IMR-90 (cell line): ENCODE measurements around the gene MGLL. TPM values are rescaled to one million over a fixed set of nuclear protein-coding genes. Genes with fewer than 3 reads are reported as not detected.

ENCODE experiments used
- ATAC-seq: fragments of 200-7000 bp; cut with Tn5 transposase; 2 replicates; pipeline ENCODE4 v1.9.1; 2020; ENCODE audit warnings: low read depth, mild to moderate bottlenecking, moderate library complexity
- BruUV-seq: library from RNA; stranded (reverse); fragments of 400-500 nt; replicated peaks from 2 replicates; lab custom pipeline; 2021; lab: Mats Ljungman, UMichigan
- CTCF ChIA-PET: fragments of 300-600 bp; formaldehyde crosslinking; extraction: SDS; loops from one replicate; lab custom pipeline; 2021; ENCODE audit warnings: antibody characterized with exemption; lab: Yijun Ruan, JAX
- POLR2A ChIA-PET: fragments of 300-600 bp; sonication (Branson Sonifier 250); formaldehyde crosslinking; loops from one replicate; lab custom pipeline; 2022; ENCODE audit warnings: antibody characterized with exemption; ENCODE audit not compliant: unreplicated experiment; lab: Charles Lee
- DNase-seq: peaks from one replicate; pipeline ENCODE4 v3.0.0; 2013
- H2AFZ ChIP-seq: replicated peaks from 2 replicates; pipeline ENCODE3; 2013; ENCODE audit warnings: low read length, mild to moderate bottlenecking; ENCODE audit not compliant: poor library complexity
- H2AK5ac ChIP-seq: 2 replicates; pipeline ENCODE4 v1.6.1; 2013; ENCODE audit warnings: low read depth, low read length, inconsistent platforms
- H2AK9ac ChIP-seq: replicated peaks from 2 replicates; pipeline ENCODE3; 2013; ENCODE audit warnings: mild to moderate bottlenecking, low read depth, low read length, moderate library complexity; ENCODE audit not compliant: poor library complexity
- H2BK120ac ChIP-seq: 2 replicates; pipeline ENCODE4 v1.6.1; 2013; ENCODE audit warnings: low read depth, low read length, inconsistent platforms
- H2BK15ac ChIP-seq: 3 replicates; pipeline ENCODE4 v1.6.1; 2013; ENCODE audit warnings: low read depth, low read length, inconsistent platforms
- H2BK20ac ChIP-seq: 2 replicates; pipeline ENCODE4 v1.6.1; 2013; ENCODE audit warnings: low read depth, mild to moderate bottlenecking, inconsistent platforms, low read length, moderate library complexity
- H2BK5ac ChIP-seq: 2 replicates; pipeline ENCODE4 v1.6.1; 2013; ENCODE audit warnings: mild to moderate bottlenecking, low read depth, low read length, inconsistent platforms; ENCODE audit not compliant: poor library complexity, severe bottlenecking
- H3K14ac ChIP-seq: replicated peaks from 2 replicates; pipeline ENCODE4 v1.6.1; 2013; ENCODE audit warnings: low read depth, low read length, inconsistent platforms
- H3K18ac ChIP-seq: 2 replicates; pipeline ENCODE4 v1.6.1; 2013; ENCODE audit warnings: low read depth, low read length, control low read depth
- H3K23ac ChIP-seq: 2 replicates; pipeline ENCODE4 v1.6.1; 2013; ENCODE audit warnings: low read depth, low read length, inconsistent platforms
- H3K27ac ChIP-seq: 2 replicates; pipeline ENCODE4 v1.5.1; 2013; ENCODE audit warnings: mild to moderate bottlenecking, control low read depth, low read length; ENCODE audit not compliant: insufficient read depth
- H3K27me3 ChIP-seq: 2 replicates; pipeline ENCODE4 v1.6.1; 2013; ENCODE audit warnings: low read length; ENCODE audit not compliant: control insufficient read depth, insufficient read depth
- H3K36me3 ChIP-seq: 2 replicates; pipeline ENCODE4 v1.6.1; 2013; ENCODE audit warnings: low read length, mixed read lengths; ENCODE audit not compliant: control insufficient read depth, insufficient read depth
- H3K4ac ChIP-seq: 2 replicates; pipeline ENCODE4 v1.6.1; 2013; ENCODE audit warnings: low read depth, low read length, inconsistent platforms
- H3K4me1 ChIP-seq: 2 replicates; pipeline ENCODE4 v1.6.1; 2013; ENCODE audit warnings: low read length, mixed read lengths; ENCODE audit not compliant: control insufficient read depth, insufficient read depth
- H3K4me2 ChIP-seq: 2 replicates; pipeline ENCODE4 v1.6.1; 2013; ENCODE audit warnings: low read depth, mild to moderate bottlenecking, control low read depth, low read length, moderate library complexity
- H3K4me3 ChIP-seq: 2 replicates; pipeline ENCODE4 v1.5.1; 2013; ENCODE audit warnings: low read depth, mild to moderate bottlenecking, control low read depth, low read length, moderate library complexity; ENCODE audit not compliant: insufficient read depth
- H3K56ac ChIP-seq: 2 replicates; pipeline ENCODE4 v1.6.1; 2013; ENCODE audit warnings: low read length, inconsistent platforms; ENCODE audit not compliant: insufficient read depth; ENCODE audit errors: extremely low read depth
- H3K79me1 ChIP-seq, 2 experiments: 2 replicates each; pipeline ENCODE4 v1.6.1; 2013; ENCODE audit warnings: low read length in 2 of 2, inconsistent platforms in 1 of 2, low read depth in 1 of 2
- H3K9ac ChIP-seq: 2 replicates; pipeline ENCODE4 v1.6.1; 2013; ENCODE audit warnings: low read depth, low read length, control low read depth
- H3K9me1 ChIP-seq: 2 replicates; pipeline ENCODE4 v1.6.1; 2013; ENCODE audit warnings: low read length, inconsistent platforms; ENCODE audit not compliant: insufficient read depth
- H3K9me3 ChIP-seq: 2 replicates; pipeline ENCODE4 v1.6.1; 2013; ENCODE audit warnings: low read length; ENCODE audit not compliant: control insufficient read depth, insufficient read depth
- H4K20me1 ChIP-seq: 2 replicates; pipeline ENCODE4 v1.6.1; 2013; ENCODE audit warnings: low read length, inconsistent platforms; ENCODE audit not compliant: insufficient read depth
- H4K5ac ChIP-seq: 2 replicates; pipeline ENCODE4 v1.6.1; 2013; ENCODE audit warnings: mild to moderate bottlenecking, low read depth, low read length, control low read depth
- H4K8ac ChIP-seq, 2 experiments: 2 replicates each; pipeline ENCODE4 v1.6.1; 2013; ENCODE audit warnings: low read depth in 2 of 2, low read length in 2 of 2, control low read depth in 1 of 2, inconsistent platforms in 1 of 2
- H4K91ac ChIP-seq: 2 replicates; pipeline ENCODE4 v1.6.1; 2013; ENCODE audit warnings: low read depth, low read length, inconsistent platforms; ENCODE audit not compliant: insufficient read depth
- BHLHE40 ChIP-seq: fragments of 150-350 bp; IDR thresholded peaks from 2 replicates; pipeline ENCODE4 v1.6.1; 2016; ENCODE audit warnings: mild to moderate bottlenecking, low read depth, low read length
- CEBPB ChIP-seq: IDR thresholded peaks from 2 replicates; pipeline ENCODE4 v1.6.1; 2012; ENCODE audit warnings: low read depth, low read length, improper control_type of control experiment
- CHD1 ChIP-seq: IDR thresholded peaks from 2 replicates; pipeline ENCODE4 v1.6.1; 2012; ENCODE audit warnings: low read depth, low read length, improper control_type of control experiment
- CTCF ChIP-seq: conservative IDR thresholded peaks from 2 replicates; pipeline ENCODE4 v1.5.1; 2012; ENCODE audit warnings: mild to moderate bottlenecking, low read depth, low read length, improper control_type of control experiment
- ELK1 ChIP-seq: fragments of 150-350 bp; IDR thresholded peaks from 2 replicates; pipeline ENCODE4 v1.6.1; 2016; ENCODE audit warnings: low read depth, mild to moderate bottlenecking, low read length, moderate library complexity, borderline replicate concordance
- MAFK ChIP-seq: IDR thresholded peaks from 2 replicates; pipeline ENCODE4 v1.6.1; 2012; ENCODE audit warnings: low read depth, low read length, improper control_type of control experiment
- MAZ ChIP-seq: IDR thresholded peaks from 2 replicates; pipeline ENCODE4 v1.6.1; 2012; ENCODE audit warnings: low read depth, mild to moderate bottlenecking, low read length, improper control_type of control experiment, moderate library complexity, borderline replicate concordance
- MXI1 ChIP-seq: IDR thresholded peaks from 2 replicates; pipeline ENCODE4 v1.6.1; 2012; ENCODE audit warnings: low read depth, mild to moderate bottlenecking, low read length, moderate library complexity, borderline replicate concordance
- NFE2L2 ChIP-seq: fragments of 150-350 bp; IDR thresholded peaks from 2 replicates; pipeline ENCODE4 v1.6.1; 2016; ENCODE audit warnings: low read depth, mild to moderate bottlenecking, low read length
- RAD21 ChIP-seq: IDR thresholded peaks from 2 replicates; pipeline ENCODE4 v1.6.1; 2012; ENCODE audit warnings: low read length, improper control_type of control experiment
- RCOR1 ChIP-seq: IDR thresholded peaks from 2 replicates; pipeline ENCODE4 v1.6.1; 2012; ENCODE audit warnings: mild to moderate bottlenecking, low read length, improper control_type of control experiment; ENCODE audit not compliant: insufficient replicate concordance
- SMC3 ChIP-seq: fragments of 150-350 bp; IDR thresholded peaks from 2 replicates; pipeline ENCODE4 v1.6.1; 2016; ENCODE audit warnings: low read depth, mild to moderate bottlenecking, antibody characterized with exemption, low read length, moderate library complexity
- USF2 ChIP-seq: fragments of 150-350 bp; IDR thresholded peaks from 2 replicates; pipeline ENCODE4 v1.6.1; 2017; ENCODE audit warnings: mild to moderate bottlenecking, antibody characterized with exemption, low read length, low read depth
- WGBS, 2 experiments: methylation state at CpG; one replicate each; pipeline versions ENCODE4 v1.1.5 to v1.1.7; 2013; ENCODE audit warnings: missing lambda C conversion rate in 2 of 2; ENCODE audit not compliant: insufficient read length in 1 of 2; ENCODE audit errors: extremely low coverage in 2 of 2; 5-methylcytosine and 5-hydroxymethylcytosine counted together
- dilution Hi-C: fragments of 300-500 bp; cut with HindIII; formaldehyde crosslinking; loops from one replicate; pipeline ENCODE4 v1.14.3; 2018; ENCODE audit warnings: low sequenced_read_pairs; ENCODE audit not compliant: unreplicated experiment
- in situ Hi-C: fragments of 300-500 bp; cut with MboI; formaldehyde crosslinking; loops from 3 replicates; pipeline ENCODE4 v1.14.3; 2019; ENCODE audit warnings: low sequenced_read_pairs, inconsistent platforms, mixed read lengths
- intact Hi-C: fragments of 100-400 bp; cut with micrococcal nuclease; formaldehyde crosslinking; loops from 2 replicates; pipeline ENCODE4 v1.10.0; 2022
- polyA plus RNA-seq, 3 experiments: library from polyadenylated mRNA; depleted of rRNA; stranded (reverse); fragments of >200 nt; gene quantifications; 2 replicates each; pipeline ENCODE4 v1.2.3, GENCODE V29; 2012; ENCODE audit warnings: low replicate concordance in 1 of 3
- total RNA-seq: library from RNA; depleted of rRNA; stranded (reverse); fragments of >200 nt; gene quantifications from 2 replicates; pipeline ENCODE4 v1.2.3, GENCODE V29; 2012

MGLL gene
- total and polyA plus RNA-seq, 2 of the 4 experiments (the other 2 are of a cell fraction): 23.7 to 60.6 TPM

GRCh38 chr3:127844326-127844942, 22.1 kb upstream of the MGLL start:
- H3K23ac ChIP-seq: no peak overlapping the region
- H3K27ac ChIP-seq: no peak overlapping the region
- CTCF ChIA-PET: no interaction called here
- no peaks in the 10 kb centered on the region for H3K79me1 ChIP-seq
- no peak overlapping the region for H2BK5ac ChIP-seq
- ATAC-seq (no peak), DNase-seq (no peak)
- H4K20me1 ChIP-seq: no peaks in the 10 kb centered on the region
- H3K4me3 ChIP-seq: no peak overlapping the region
- intact Hi-C loops (no loop called here), dilution Hi-C loops (no loop called here), in situ Hi-C loops (no loop called here)
- H2BK15ac ChIP-seq: no peak overlapping the region
- POLR2A ChIA-PET: no interaction called here
- no CpG with 5 or more reads among the region's 6 CpGs for WGBS, 2 experiments
- TF ChIP-seq MXI1 (no peak), CEBPB (no peak), BHLHE40 (no peak), MAZ (no peak), ELK1 (no peak), RCOR1 (no peak), MAFK (no peak), USF2 (no peak), RAD21 (no peak), NFE2L2 (no peak), CTCF (no peak), SMC3 (no peak), CHD1 (no peak)
- H3K9me1 ChIP-seq: no peaks in the 10 kb centered on the region
- H3K14ac ChIP-seq: no peak overlapping the region
- no peak overlapping the region for H3K4me2 ChIP-seq
- no peak overlapping the region for H3K9ac ChIP-seq
- no peaks in the 10 kb centered on the region for H3K9me3 ChIP-seq
- H3K4ac ChIP-seq: no peak overlapping the region
- no peak overlapping the region for H2BK120ac ChIP-seq
- H2AK5ac ChIP-seq: no peak overlapping the region
- no peak overlapping the region for H2AFZ ChIP-seq
- H2AK9ac ChIP-seq: no peak overlapping the region
- H2BK20ac ChIP-seq: no peak overlapping the region
- H3K27me3 ChIP-seq: peaks cover 51% of the 10 kb centered on the region
- H4K5ac ChIP-seq: no peak overlapping the region
- no peak overlapping the region for H4K8ac ChIP-seq
- H3K36me3 ChIP-seq: no peaks in the 10 kb centered on the region
- H3K18ac ChIP-seq: no peak overlapping the region
- no peak overlapping the region for H3K56ac ChIP-seq
- no peaks in the 10 kb centered on the region for H3K4me1 ChIP-seq
- H4K91ac ChIP-seq: no peak overlapping the region
- BruUV-seq: no TSS peak
